Neural progenitor cell (in vitro differentiated cells): Measurements from ENCODE around the gene FMR1. TPM values are rescaled to one million over a fixed set of nuclear protein-coding genes. Genes with fewer than 3 reads are reported as not detected.

Experiments used
- DNase-seq: peaks from one replicate; pipeline ENCODE4 v3.0.0-alpha.2; 2016; ENCODE audit warnings: low spot score
- H2AFZ ChIP-seq: fragments of 200-600 bp; sonication (generic); replicated peaks from 2 replicates; pipeline ENCODE4 v1.6.1; 2016; ENCODE audit warnings: antibody characterized with exemption
- H3F3A ChIP-seq: fragments of 200-600 bp; sonication (generic); 2 replicates; pipeline ENCODE4 v1.6.1; 2016; ENCODE audit warnings: antibody characterized with exemption, low read depth
- H3K27ac ChIP-seq: fragments of 200-600 bp; sonication (generic); 2 replicates; pipeline ENCODE4 v1.5.1; 2016; ENCODE audit warnings: mild to moderate bottlenecking
- H3K27me3 ChIP-seq: fragments of 200-600 bp; sonication (generic); 2 replicates; pipeline ENCODE4 v1.6.1; 2016; ENCODE audit warnings: mild to moderate bottlenecking, moderate library complexity
- H3K36me3 ChIP-seq: fragments of 200-600 bp; sonication (generic); 2 replicates; pipeline ENCODE4 v1.5.1; 2016
- H3K4me1 ChIP-seq: fragments of 200-600 bp; sonication (generic); 2 replicates; pipeline ENCODE4 v1.6.1; 2016; ENCODE audit warnings: mixed run types
- H3K4me2 ChIP-seq: fragments of 200-600 bp; sonication (generic); 2 replicates; pipeline ENCODE4 v1.6.1; 2016
- H3K4me3 ChIP-seq: fragments of 200-600 bp; sonication (generic); 2 replicates; pipeline ENCODE4 v1.5.1; 2016
- H3K79me2 ChIP-seq: fragments of 200-600 bp; sonication (generic); 2 replicates; pipeline ENCODE4 v1.6.1; 2016; ENCODE audit warnings: low read depth
- H3K9ac ChIP-seq: fragments of 200-600 bp; sonication (generic); 2 replicates; pipeline ENCODE4 v1.6.1; 2016
- H3K9me3 ChIP-seq: fragments of 200-600 bp; sonication (generic); 2 replicates; pipeline ENCODE4 v1.5.1; 2016; ENCODE audit warnings: low read depth
- H4K20me1 ChIP-seq: fragments of 200-600 bp; sonication (generic); 2 replicates; pipeline ENCODE4 v1.6.1; 2016; ENCODE audit warnings: low read depth
- H3K27ac Mint-ChIP-seq: 3 replicates; pipeline ENCODE4 v1.8.0; 2021; ENCODE audit warnings: mixed read lengths
- H3K27me3 Mint-ChIP-seq: 2 replicates; pipeline ENCODE4 v1.8.0; 2022; ENCODE audit warnings: low read depth, mild to moderate bottlenecking, inconsistent platforms, moderate library complexity, mixed read lengths; ENCODE audit not compliant: insufficient read depth
- H3K36me3 Mint-ChIP-seq: 3 replicates; pipeline ENCODE4 v1.8.0; 2021; ENCODE audit warnings: mixed read lengths
- H3K4me1 Mint-ChIP-seq: 3 replicates; pipeline ENCODE4 v1.8.0; 2021; ENCODE audit warnings: mixed read lengths
- H3K4me3 Mint-ChIP-seq: 3 replicates; pipeline ENCODE4 v1.8.0; 2021; ENCODE audit warnings: mild to moderate bottlenecking, moderate library complexity, mixed read lengths
- H3K9me3 Mint-ChIP-seq: 3 replicates; pipeline ENCODE4 v1.8.0; 2020; ENCODE audit warnings: mixed read lengths
- CTCF ChIP-seq: fragments of 200-600 bp; sonication (generic); IDR thresholded peaks from 2 replicates; pipeline ENCODE4 v1.5.1; 2017; ENCODE audit warnings: antibody characterized with exemption, mild to moderate bottlenecking
- EZH2 ChIP-seq: fragments of 200-600 bp; sonication (generic); IDR thresholded peaks from 2 replicates; pipeline ENCODE4 v1.6.1; 2017; ENCODE audit warnings: antibody characterized with exemption, mild to moderate bottlenecking, moderate library complexity
- EZH2phosphoT487 ChIP-seq: fragments of 200-600 bp; sonication (generic); IDR thresholded peaks from 2 replicates; pipeline ENCODE4 v1.6.1; 2017; ENCODE audit warnings: antibody characterized with exemption
- total RNA-seq: library from RNA; depleted of rRNA; stranded (reverse); fragments of >200 nt; gene quantifications from 2 replicates; pipeline ENCODE4 v1.2.3, GENCODE V29; 2015; ENCODE audit warnings: low replicate concordance

FMR1 gene
- total RNA-seq, 1 donor from 2014 or later = 61.1 TPM

- DNase-seq = no peak
- no peak overlapping the region for H3K4me3 Mint-ChIP-seq
- Histone ChIP-seq H3K79me2 (no peaks in the 10 kb centered on the region), H3K4me3 (no peak overlapping the region), H3K27ac (no peak overlapping the region), H3K36me3 (no peaks in the 10 kb centered on the region), H3K9ac (no peak overlapping the region), H2AFZ (no peak overlapping the region), H3K4me1 (no peaks in the 10 kb centered on the region), H4K20me1 (no peaks in the 10 kb centered on the region), H3K4me2 (no peak overlapping the region), H3K27me3 (no peaks in the 10 kb centered on the region), H3F3A (no peaks in the 10 kb centered on the region), H3K9me3 (no peaks in the 10 kb centered on the region)
- TF ChIP-seq EZH2phosphoT487 (no peak), EZH2 (no peak), CTCF (no peak)
- H3K4me1 Mint-ChIP-seq = peaks cover 2% of the 10 kb centered on the region
- H3K27ac Mint-ChIP-seq = no peak overlapping the region
- H3K36me3 Mint-ChIP-seq = no peaks in the 10 kb centered on the region
- no peaks in the 10 kb centered on the region for H3K27me3 Mint-ChIP-seq
- H3K9me3 Mint-ChIP-seq = peaks cover 12% of the 10 kb centered on the region
Measured at GRCh38 chrX:147897117-147897516, 14.6 kb upstream of the FMR1 start.

- no peak overlapping the region for H2AFZ ChIP-seq
- H3K4me2 ChIP-seq = no peak overlapping the region
- H3K9me3 ChIP-seq = no peaks in the 10 kb centered on the region
- no peak overlapping the region for H3K4me3 ChIP-seq
- no peak for DNase-seq
- Mint-ChIP-seq H3K9me3 (peaks cover 12% of the 10 kb centered on the region), H3K36me3 (no peaks in the 10 kb centered on the region), H3K27ac (no peak overlapping the region), H3K27me3 (no peaks in the 10 kb centered on the region), H3K4me3 (no peak overlapping the region), H3K4me1 (peaks cover 2% of the 10 kb centered on the region)
- no peak for TF ChIP-seq EZH2phosphoT487
- TF ChIP-seq CTCF = no peak
- no peak for TF ChIP-seq EZH2
- H3K9ac ChIP-seq = no peak overlapping the region
- H3K4me1 ChIP-seq = no peaks in the 10 kb centered on the region
- no peaks in the 10 kb centered on the region for H3K36me3 ChIP-seq
- H3K27ac ChIP-seq = no peak overlapping the region
- H3F3A ChIP-seq = no peaks in the 10 kb centered on the region
- H3K79me2 ChIP-seq = no peaks in the 10 kb centered on the region
- no peaks in the 10 kb centered on the region for H3K27me3 ChIP-seq
- H4K20me1 ChIP-seq = no peaks in the 10 kb centered on the region
Measured at GRCh38 chrX:147898951-147899350, 12.8 kb upstream of the FMR1 start.

- no peak for TF ChIP-seq EZH2
- no peak for TF ChIP-seq EZH2phosphoT487
- TF ChIP-seq CTCF = no peak
- H3K9me3 Mint-ChIP-seq = peaks cover 12% of the 10 kb centered on the region
- Histone ChIP-seq H3K79me2 (no peaks in the 10 kb centered on the region), H2AFZ (no peak overlapping the region), H3K27ac (no peak overlapping the region), H3F3A (no peaks in the 10 kb centered on the region), H3K4me3 (no peak overlapping the region), H3K36me3 (no peaks in the 10 kb centered on the region), H3K9me3 (no peaks in the 10 kb centered on the region), H3K4me2 (no peak overlapping the region), H3K9ac (no peak overlapping the region), H3K27me3 (no peaks in the 10 kb centered on the region), H3K4me1 (no peaks in the 10 kb centered on the region), H4K20me1 (no peaks in the 10 kb centered on the region)
- no peak overlapping the region for H3K4me3 Mint-ChIP-seq
- peaks cover 2% of the 10 kb centered on the region for H3K4me1 Mint-ChIP-seq
- no peak overlapping the region for H3K27ac Mint-ChIP-seq
- H3K36me3 Mint-ChIP-seq = no peaks in the 10 kb centered on the region
- no peak for DNase-seq
- no peaks in the 10 kb centered on the region for H3K27me3 Mint-ChIP-seq
Measured at GRCh38 chrX:147899379-147900114, 12.2 kb upstream of the FMR1 start.
